ENCODE measurements around the gene CXCL3. TPM values are rescaled to one million over a fixed set of nuclear protein-coding genes. Genes with fewer than 3 reads are reported as not detected.
A peak's percentile ranks its signal among the peaks of the same experiment; 100 is the strongest.

CXCL3 gene
- total and polyA plus RNA-seq, 2 experiments from 2014 or later, result 3.6 to 19.5 TPM

DNA sequence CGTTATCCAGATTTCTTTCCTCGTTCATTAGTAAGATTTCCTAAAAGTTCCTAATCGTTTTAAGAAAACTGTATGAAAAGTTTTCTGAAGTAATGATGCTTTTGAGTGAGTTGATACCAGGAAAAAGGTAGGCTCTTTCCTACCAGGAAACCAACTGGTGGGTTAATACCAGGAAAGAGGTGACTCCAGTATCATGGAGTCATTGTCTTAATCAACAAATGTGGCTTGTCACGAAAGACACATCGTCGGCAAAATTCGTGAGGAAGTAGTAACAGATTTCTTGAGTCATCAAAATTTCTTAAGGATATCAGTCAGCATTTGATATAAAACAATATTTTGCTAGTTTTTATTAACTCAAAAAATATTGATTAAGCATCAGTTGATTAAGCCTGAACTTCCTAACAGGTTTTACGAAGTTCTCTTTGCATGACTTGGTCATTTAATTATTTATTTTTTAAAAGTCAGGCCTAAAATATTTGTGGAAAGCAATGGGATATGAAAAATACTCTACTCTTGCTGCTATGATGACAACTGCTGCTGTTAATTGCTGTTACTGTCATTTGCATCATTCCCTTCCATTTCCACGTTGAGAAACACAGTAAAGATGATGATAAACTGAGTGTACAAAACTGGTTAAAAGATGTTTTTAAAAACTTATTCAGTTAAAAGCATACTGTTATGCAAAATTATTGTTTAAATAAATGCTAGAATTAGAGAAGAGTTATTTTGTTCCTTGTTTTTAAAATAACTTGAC lies 47.3 kb downstream of the CXCL3 start:
- Mint-ChIP-seq H3K27me3 (ENCODE audit: insufficient read depth, low read depth, poor library complexity) (no peaks in the 10 kb centered on the region), H3K9me3 (peaks cover 4% of the 10 kb centered on the region; the same call in 1 of the 3 replicates), H3K27ac (0 out of 2 replicates have a peak overlapping the region, but pooled peaks have one; percentile 68), H3K36me3 (ENCODE audit: low read depth) (peaks cover 20% of the 10 kb centered on the region), H3K4me1 (peaks cover 23% of the 10 kb centered on the region), H3K4me3 (no peak overlapping the region)
- DNase-seq (ENCODE audit: low spot score) (no peak), ATAC-seq (no peak)
- Histone ChIP-seq H3K79me2 (replicated peaks; ENCODE audit: insufficient read depth) (no peaks in the 10 kb centered on the region), H3F3A (replicated peaks; ENCODE audit: low read depth) (no peaks in the 10 kb centered on the region), H3K4me1 (ENCODE audit: insufficient read depth) (peaks cover 14% of the 10 kb centered on the region), H4K20me1 (replicated peaks; ENCODE audit: insufficient read depth) (no peaks in the 10 kb centered on the region), H3K27ac (ENCODE audit: low read depth) (0 out of 2 replicates have a peak overlapping the region, but pooled peaks have one; percentile 16), H3K4me2 (no peak overlapping the region), H3K36me3 (ENCODE audit: insufficient read depth) (no peaks in the 10 kb centered on the region), H2AFZ (no peak overlapping the region), H3K27me3 (ENCODE audit: insufficient read depth) (no peaks in the 10 kb centered on the region), H3K4me3 (no peak overlapping the region), H3K9me2 (ENCODE audit: insufficient read depth) (no peaks in the 10 kb centered on the region)
- TF ChIP-seq EZH2phosphoT487 (IDR thresholded peaks at IDR 0.05; ENCODE audit: unreplicated experiment) (no peak), EZH2 (IDR thresholded peaks at IDR 0.05; ENCODE audit: low read depth, unreplicated experiment) (no peak), POLR2AphosphoS5 (IDR thresholded peaks at IDR 0.05; ENCODE audit: low read depth) (no peak), CREB1 (CRISPR knock-in tag; IDR thresholded peaks at IDR 0.05; ENCODE audit: low read depth) (no peak), ZNF331 (CRISPR knock-in tag; IDR thresholded peaks at IDR 0.05; ENCODE audit: low read depth) (no peak), STAT1 (IDR thresholded peaks at IDR 0.05; ENCODE audit: unreplicated experiment) (no peak), JUNB (IDR thresholded peaks at IDR 0.05; ENCODE audit: unreplicated experiment) (no peak)
- TF ChIP-seq, protein P1, sequence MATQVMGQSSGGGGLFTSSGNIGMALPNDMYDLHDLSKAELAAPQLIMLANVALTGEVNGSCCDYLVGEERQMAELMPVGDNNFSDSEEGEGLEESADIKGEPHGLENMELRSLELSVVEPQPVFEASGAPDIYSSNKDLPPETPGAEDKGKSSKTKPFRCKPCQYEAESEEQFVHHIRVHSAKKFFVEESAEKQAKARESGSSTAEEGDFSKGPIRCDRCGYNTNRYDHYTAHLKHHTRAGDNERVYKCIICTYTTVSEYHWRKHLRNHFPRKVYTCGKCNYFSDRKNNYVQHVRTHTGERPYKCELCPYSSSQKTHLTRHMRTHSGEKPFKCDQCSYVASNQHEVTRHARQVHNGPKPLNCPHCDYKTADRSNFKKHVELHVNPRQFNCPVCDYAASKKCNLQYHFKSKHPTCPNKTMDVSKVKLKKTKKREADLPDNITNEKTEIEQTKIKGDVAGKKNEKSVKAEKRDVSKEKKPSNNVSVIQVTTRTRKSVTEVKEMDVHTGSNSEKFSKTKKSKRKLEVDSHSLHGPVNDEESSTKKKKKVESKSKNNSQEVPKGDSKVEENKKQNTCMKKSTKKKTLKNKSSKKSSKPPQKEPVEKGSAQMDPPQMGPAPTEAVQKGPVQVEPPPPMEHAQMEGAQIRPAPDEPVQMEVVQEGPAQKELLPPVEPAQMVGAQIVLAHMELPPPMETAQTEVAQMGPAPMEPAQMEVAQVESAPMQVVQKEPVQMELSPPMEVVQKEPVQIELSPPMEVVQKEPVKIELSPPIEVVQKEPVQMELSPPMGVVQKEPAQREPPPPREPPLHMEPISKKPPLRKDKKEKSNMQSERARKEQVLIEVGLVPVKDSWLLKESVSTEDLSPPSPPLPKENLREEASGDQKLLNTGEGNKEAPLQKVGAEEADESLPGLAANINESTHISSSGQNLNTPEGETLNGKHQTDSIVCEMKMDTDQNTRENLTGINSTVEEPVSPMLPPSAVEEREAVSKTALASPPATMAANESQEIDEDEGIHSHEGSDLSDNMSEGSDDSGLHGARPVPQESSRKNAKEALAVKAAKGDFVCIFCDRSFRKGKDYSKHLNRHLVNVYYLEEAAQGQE (IDR thresholded peaks at IDR 0.05; ENCODE audit: unreplicated experiment), result no peak
- TF ChIP-seq, protein P2, sequence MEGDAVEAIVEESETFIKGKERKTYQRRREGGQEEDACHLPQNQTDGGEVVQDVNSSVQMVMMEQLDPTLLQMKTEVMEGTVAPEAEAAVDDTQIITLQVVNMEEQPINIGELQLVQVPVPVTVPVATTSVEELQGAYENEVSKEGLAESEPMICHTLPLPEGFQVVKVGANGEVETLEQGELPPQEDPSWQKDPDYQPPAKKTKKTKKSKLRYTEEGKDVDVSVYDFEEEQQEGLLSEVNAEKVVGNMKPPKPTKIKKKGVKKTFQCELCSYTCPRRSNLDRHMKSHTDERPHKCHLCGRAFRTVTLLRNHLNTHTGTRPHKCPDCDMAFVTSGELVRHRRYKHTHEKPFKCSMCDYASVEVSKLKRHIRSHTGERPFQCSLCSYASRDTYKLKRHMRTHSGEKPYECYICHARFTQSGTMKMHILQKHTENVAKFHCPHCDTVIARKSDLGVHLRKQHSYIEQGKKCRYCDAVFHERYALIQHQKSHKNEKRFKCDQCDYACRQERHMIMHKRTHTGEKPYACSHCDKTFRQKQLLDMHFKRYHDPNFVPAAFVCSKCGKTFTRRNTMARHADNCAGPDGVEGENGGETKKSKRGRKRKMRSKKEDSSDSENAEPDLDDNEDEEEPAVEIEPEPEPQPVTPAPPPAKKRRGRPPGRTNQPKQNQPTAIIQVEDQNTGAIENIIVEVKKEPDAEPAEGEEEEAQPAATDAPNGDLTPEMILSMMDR (conservative IDR thresholded peaks at IDR 0.05; ENCODE audit: low read depth in 2 of 2), result no peak
- TF ChIP-seq, protein P3, sequence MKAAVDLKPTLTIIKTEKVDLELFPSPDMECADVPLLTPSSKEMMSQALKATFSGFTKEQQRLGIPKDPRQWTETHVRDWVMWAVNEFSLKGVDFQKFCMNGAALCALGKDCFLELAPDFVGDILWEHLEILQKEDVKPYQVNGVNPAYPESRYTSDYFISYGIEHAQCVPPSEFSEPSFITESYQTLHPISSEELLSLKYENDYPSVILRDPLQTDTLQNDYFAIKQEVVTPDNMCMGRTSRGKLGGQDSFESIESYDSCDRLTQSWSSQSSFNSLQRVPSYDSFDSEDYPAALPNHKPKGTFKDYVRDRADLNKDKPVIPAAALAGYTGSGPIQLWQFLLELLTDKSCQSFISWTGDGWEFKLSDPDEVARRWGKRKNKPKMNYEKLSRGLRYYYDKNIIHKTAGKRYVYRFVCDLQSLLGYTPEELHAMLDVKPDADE (IDR thresholded peaks at IDR 0.05), result no peak

Data from GM23338 (cell line).